Liver (tissue), 9 donors: ENCODE data around the gene MGA. TPM values are rescaled to one million over a fixed set of nuclear protein-coding genes. Genes with fewer than 3 reads are reported as not detected.

Source experiments
- DNase-seq: peaks from one replicate; pipeline ENCODE4 v3.0.0-alpha.2; 2017; ENCODE audit warnings: low spot score
- H3K27ac ChIP-seq, 2 donors: one replicate each; pipeline ENCODE4 v1.7.0; 2013; ENCODE audit warnings: inconsistent platforms in 2 of 2, low read length in 2 of 2, control low read depth in 1 of 2, low read depth in 1 of 2, mild to moderate bottlenecking in 1 of 2
- H3K27me3 ChIP-seq, 4 donors: one replicate each; pipeline versions ENCODE4 v1.6.1 to v1.7.0; 2013; ENCODE audit warnings: low read length in 3 of 4, inconsistent platforms in 1 of 4, mild to moderate bottlenecking in 1 of 4, moderate library complexity in 1 of 4; ENCODE audit not compliant: control insufficient read depth in 4 of 4, insufficient read depth in 4 of 4
- H3K36me3 ChIP-seq, 4 donors: one replicate each; pipeline versions ENCODE4 v1.6.1 to v1.7.0; 2013; ENCODE audit warnings: low read length in 3 of 4, mild to moderate bottlenecking in 3 of 4, low read depth in 1 of 4, moderate library complexity in 1 of 4; ENCODE audit not compliant: control insufficient read depth in 4 of 4, insufficient read depth in 3 of 4
- H3K4me1 ChIP-seq, 4 donors: one replicate each; pipeline versions ENCODE4 v1.6.1 to v1.7.0; 2013; ENCODE audit warnings: low read length in 3 of 4, mild to moderate bottlenecking in 3 of 4, moderate library complexity in 1 of 4; ENCODE audit not compliant: control insufficient read depth in 4 of 4, insufficient read depth in 4 of 4
- H3K4me3 ChIP-seq, 3 donors: one replicate each; pipeline versions ENCODE4 v1.6.1 to v1.7.0; 2013; ENCODE audit warnings: low read length in 3 of 3, control low read depth in 1 of 3, low read depth in 1 of 3, mild to moderate bottlenecking in 1 of 3
- H3K9ac ChIP-seq, 2 donors: one replicate each; pipeline ENCODE4 v1.7.0; 2013; ENCODE audit warnings: low read length in 2 of 2, mild to moderate bottlenecking in 2 of 2, moderate library complexity in 2 of 2, control low read depth in 1 of 2, low read depth in 1 of 2
- H3K9me3 ChIP-seq, 4 donors: one replicate each; pipeline versions ENCODE4 v1.6.1 to v1.7.0; 2013; ENCODE audit warnings: low read length in 3 of 4; ENCODE audit not compliant: control insufficient read depth in 4 of 4
- EGR1 ChIP-seq, 2 donors: IDR thresholded peaks; 2 replicates each; pipeline ENCODE4 v1.6.1; 2016 to 2018; ENCODE audit warnings: antibody characterized with exemption in 2 of 2, low read depth in 2 of 2
- FOXA1 ChIP-seq: IDR thresholded peaks from 2 replicates; pipeline ENCODE4 v1.6.1; 2016; ENCODE audit warnings: antibody characterized with exemption
- FOXA2 ChIP-seq: IDR thresholded peaks from 2 replicates; pipeline ENCODE4 v1.6.1; 2016; ENCODE audit warnings: antibody characterized with exemption
- GABPA ChIP-seq, 2 donors: IDR thresholded peaks in 1 of 2; conservative IDR thresholded peaks in 1 of 2; 2 replicates each; pipeline ENCODE4 v1.6.1; 2016; ENCODE audit warnings: antibody characterized with exemption in 2 of 2, mild to moderate bottlenecking in 1 of 2, moderate library complexity in 1 of 2
- HNF4A ChIP-seq, 2 donors: conservative IDR thresholded peaks; 2 replicates each; pipeline ENCODE4 v1.6.1; 2016; ENCODE audit warnings: antibody characterized with exemption in 2 of 2, mild to moderate bottlenecking in 2 of 2
- JUND ChIP-seq, 2 donors: IDR thresholded peaks; 2 replicates each; pipeline ENCODE4 v1.6.1; 2016; ENCODE audit warnings: antibody characterized with exemption in 2 of 2
- NR2F2 ChIP-seq: IDR thresholded peaks from 2 replicates; pipeline ENCODE4 v1.6.1; 2016; ENCODE audit warnings: antibody characterized with exemption
- RAD21 ChIP-seq, 2 donors: IDR thresholded peaks; 2 replicates each; pipeline ENCODE4 v1.6.1; 2016; ENCODE audit warnings: antibody characterized with exemption in 2 of 2, mild to moderate bottlenecking in 2 of 2
- RXRA ChIP-seq, 2 donors: IDR thresholded peaks; 2 replicates each; pipeline ENCODE4 v1.6.1; 2017 to 2018; ENCODE audit warnings: antibody characterized with exemption in 2 of 2, mild to moderate bottlenecking in 1 of 2
- SP1 ChIP-seq: IDR thresholded peaks from 2 replicates; pipeline ENCODE4 v1.6.1; 2018; ENCODE audit warnings: antibody characterized with exemption, mild to moderate bottlenecking
- YY1 ChIP-seq: IDR thresholded peaks from 2 replicates; pipeline ENCODE4 v1.6.1; 2016; ENCODE audit warnings: antibody characterized with exemption, mild to moderate bottlenecking
- WGBS: extraction: QIAGEN DNeasy Blood & Tissue Kit; methylation state at CpG from one replicate; pipeline ENCODE4 v1.1.7; 2013; 5-methylcytosine and 5-hydroxymethylcytosine counted together
- polyA plus RNA-seq, 2 donors: library from polyadenylated mRNA; stranded (reverse) in 1 of 2; unstranded in 1 of 2; fragments of 200-250 nt in 1 of 2; fragments of >200 nt in 1 of 2; fragmentation: Nextera tagmentation in 1 of 2; extraction: Ambion mirVana in 1 of 2; gene quantifications; one replicate each; pipeline versions ENCODE4 v1.2.1 to v1.2.3, GENCODE V29; 2013 to 2015
- total RNA-seq, 2 donors: library from RNA; depleted of rRNA; stranded (reverse); fragments of >200 nt; gene quantifications; one replicate each; pipeline ENCODE4 v1.2.3, GENCODE V29; 2014
- TF ChIP-seq, protein P1 (sequence below): IDR thresholded peaks from 2 replicates; pipeline ENCODE4 v1.6.1; 2016; ENCODE audit warnings: antibody characterized with exemption
- TF ChIP-seq, protein P2 (sequence below): IDR thresholded peaks from 2 replicates; pipeline ENCODE4 v1.6.1; 2016; ENCODE audit warnings: antibody characterized with exemption, mild to moderate bottlenecking
- TF ChIP-seq, protein P3 (sequence below): fragments of 150-350 bp; IDR thresholded peaks from 2 replicates; pipeline ENCODE4 v1.5.1; 2017; ENCODE audit warnings: improper control_type of control experiment, low read depth, low read length; ENCODE audit not compliant: missing input control
- TF ChIP-seq, protein P4 (sequence below): IDR thresholded peaks from 2 replicates; pipeline ENCODE4 v1.6.1; 2016; ENCODE audit warnings: antibody characterized with exemption
- TF ChIP-seq, protein P5 (sequence below): IDR thresholded peaks from 2 replicates; pipeline ENCODE4 v1.6.1; 2016; ENCODE audit warnings: antibody characterized with exemption
- donor health status: healthy.
- donor health status: healthy.
- donor health status: healthy.
- donor health status: healthy.
- donor health status: healthy.

MGA gene
- total and polyA plus RNA-seq, 4 donors, result 2.1 to 33.5 (median 13.2) TPM

DNA sequence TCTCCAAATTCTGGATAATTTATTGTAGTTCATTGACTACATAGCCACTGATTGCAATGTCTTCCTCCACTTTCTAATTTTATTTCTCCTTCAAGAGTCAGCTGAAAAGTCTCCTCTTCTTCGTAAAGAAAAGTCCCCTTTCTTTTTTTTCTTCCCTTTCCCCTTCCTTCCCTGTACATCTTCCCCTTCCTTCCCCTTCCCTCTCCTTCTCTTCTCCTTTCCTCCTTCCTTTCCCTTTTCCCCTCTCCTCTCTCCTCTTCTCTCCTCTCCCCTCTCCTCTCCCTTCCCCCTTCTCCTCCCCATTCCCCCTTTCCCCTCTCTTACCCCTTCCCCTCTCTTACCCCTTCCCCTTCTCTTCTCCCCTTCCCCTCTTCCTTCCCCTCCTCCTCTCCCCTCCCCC lies 8.8 kb upstream of the MGA start:
- H3K4me3 ChIP-seq, result no peak overlapping the region
- WGBS, result 96% methylated on average over 1 of the region's 1 CpG
- H3K4me1 ChIP-seq, result peaks cover 1 to 8% (median 5%) of the 10 kb centered on the region in 4 donors

DNA sequence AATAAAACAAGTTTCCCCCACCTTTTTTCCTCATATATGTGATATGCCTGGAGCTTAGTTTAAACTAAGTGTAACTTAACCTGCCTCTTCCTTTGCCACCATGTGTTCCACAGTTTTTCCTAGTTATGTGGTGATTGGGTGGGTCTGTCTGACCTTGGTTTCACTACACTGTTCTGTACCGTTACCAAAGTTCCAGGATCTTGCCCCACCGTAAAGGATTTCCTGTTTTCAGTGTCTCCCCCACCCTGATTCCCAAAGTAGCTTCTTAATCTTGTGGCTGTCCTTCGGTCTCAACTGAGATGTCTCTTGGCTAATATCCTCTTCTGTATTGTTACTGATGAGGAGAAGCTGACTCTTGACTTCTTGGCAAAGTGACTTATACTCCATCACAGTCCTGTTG lies 6.4 kb upstream of the MGA start:
- Histone ChIP-seq H3K9me3 (no peaks in the 10 kb centered on the region), H3K27ac (no peak overlapping the region), H3K27me3 (no peaks in the 10 kb centered on the region), H3K9ac (no peak overlapping the region), H3K4me3 (no peak overlapping the region), H3K4me1 (no peaks in the 10 kb centered on the region), H3K36me3 (no peaks in the 10 kb centered on the region)
- 77% methylated on average over 3 of the region's 3 CpGs for WGBS
- DNase-seq, result no peak
- TF ChIP-seq, protein P1, sequence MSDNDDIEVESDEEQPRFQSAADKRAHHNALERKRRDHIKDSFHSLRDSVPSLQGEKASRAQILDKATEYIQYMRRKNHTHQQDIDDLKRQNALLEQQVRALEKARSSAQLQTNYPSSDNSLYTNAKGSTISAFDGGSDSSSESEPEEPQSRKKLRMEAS, result no peak
- TF ChIP-seq SP1 (no peak), JUND (IDR thresholded peaks at IDR 0.05) (no peak), NR2F2 (no peak), FOXA1 (no peak), RXRA (IDR thresholded peaks at IDR 0.05) (no peak), YY1 (no peak), EGR1 (IDR thresholded peaks at IDR 0.05; ENCODE audit: low read depth in 2 of 2) (no peak)
- TF ChIP-seq, protein P2, sequence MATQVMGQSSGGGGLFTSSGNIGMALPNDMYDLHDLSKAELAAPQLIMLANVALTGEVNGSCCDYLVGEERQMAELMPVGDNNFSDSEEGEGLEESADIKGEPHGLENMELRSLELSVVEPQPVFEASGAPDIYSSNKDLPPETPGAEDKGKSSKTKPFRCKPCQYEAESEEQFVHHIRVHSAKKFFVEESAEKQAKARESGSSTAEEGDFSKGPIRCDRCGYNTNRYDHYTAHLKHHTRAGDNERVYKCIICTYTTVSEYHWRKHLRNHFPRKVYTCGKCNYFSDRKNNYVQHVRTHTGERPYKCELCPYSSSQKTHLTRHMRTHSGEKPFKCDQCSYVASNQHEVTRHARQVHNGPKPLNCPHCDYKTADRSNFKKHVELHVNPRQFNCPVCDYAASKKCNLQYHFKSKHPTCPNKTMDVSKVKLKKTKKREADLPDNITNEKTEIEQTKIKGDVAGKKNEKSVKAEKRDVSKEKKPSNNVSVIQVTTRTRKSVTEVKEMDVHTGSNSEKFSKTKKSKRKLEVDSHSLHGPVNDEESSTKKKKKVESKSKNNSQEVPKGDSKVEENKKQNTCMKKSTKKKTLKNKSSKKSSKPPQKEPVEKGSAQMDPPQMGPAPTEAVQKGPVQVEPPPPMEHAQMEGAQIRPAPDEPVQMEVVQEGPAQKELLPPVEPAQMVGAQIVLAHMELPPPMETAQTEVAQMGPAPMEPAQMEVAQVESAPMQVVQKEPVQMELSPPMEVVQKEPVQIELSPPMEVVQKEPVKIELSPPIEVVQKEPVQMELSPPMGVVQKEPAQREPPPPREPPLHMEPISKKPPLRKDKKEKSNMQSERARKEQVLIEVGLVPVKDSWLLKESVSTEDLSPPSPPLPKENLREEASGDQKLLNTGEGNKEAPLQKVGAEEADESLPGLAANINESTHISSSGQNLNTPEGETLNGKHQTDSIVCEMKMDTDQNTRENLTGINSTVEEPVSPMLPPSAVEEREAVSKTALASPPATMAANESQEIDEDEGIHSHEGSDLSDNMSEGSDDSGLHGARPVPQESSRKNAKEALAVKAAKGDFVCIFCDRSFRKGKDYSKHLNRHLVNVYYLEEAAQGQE, result no peak

More for the DNA sequence above, 8.8 kb upstream of the MGA start:
- H3K27ac ChIP-seq, result no peak overlapping the region
- no peak for DNase-seq
- H3K9me3 ChIP-seq, result no peaks in the 10 kb centered on the region
- no peaks in the 10 kb centered on the region for H3K36me3 ChIP-seq
- H3K27me3 ChIP-seq, result no peaks in the 10 kb centered on the region
- no peak for TF ChIP-seq FOXA2
- TF ChIP-seq NR2F2, result no peak
- no peak for TF ChIP-seq JUND (IDR thresholded peaks at IDR 0.05)
- no peak for TF ChIP-seq GABPA (IDR thresholded peaks at IDR 0.05 in 1 of 2, conservative IDR thresholded peaks at IDR 0.05 in 1 of 2)
- no peak for TF ChIP-seq HNF4A (conservative IDR thresholded peaks at IDR 0.05)
- TF ChIP-seq EGR1 (IDR thresholded peaks at IDR 0.05; ENCODE audit: low read depth in 2 of 2), result no peak
- no peak for TF ChIP-seq RAD21 (IDR thresholded peaks at IDR 0.05)
- TF ChIP-seq, protein P3, sequence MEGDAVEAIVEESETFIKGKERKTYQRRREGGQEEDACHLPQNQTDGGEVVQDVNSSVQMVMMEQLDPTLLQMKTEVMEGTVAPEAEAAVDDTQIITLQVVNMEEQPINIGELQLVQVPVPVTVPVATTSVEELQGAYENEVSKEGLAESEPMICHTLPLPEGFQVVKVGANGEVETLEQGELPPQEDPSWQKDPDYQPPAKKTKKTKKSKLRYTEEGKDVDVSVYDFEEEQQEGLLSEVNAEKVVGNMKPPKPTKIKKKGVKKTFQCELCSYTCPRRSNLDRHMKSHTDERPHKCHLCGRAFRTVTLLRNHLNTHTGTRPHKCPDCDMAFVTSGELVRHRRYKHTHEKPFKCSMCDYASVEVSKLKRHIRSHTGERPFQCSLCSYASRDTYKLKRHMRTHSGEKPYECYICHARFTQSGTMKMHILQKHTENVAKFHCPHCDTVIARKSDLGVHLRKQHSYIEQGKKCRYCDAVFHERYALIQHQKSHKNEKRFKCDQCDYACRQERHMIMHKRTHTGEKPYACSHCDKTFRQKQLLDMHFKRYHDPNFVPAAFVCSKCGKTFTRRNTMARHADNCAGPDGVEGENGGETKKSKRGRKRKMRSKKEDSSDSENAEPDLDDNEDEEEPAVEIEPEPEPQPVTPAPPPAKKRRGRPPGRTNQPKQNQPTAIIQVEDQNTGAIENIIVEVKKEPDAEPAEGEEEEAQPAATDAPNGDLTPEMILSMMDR, result no peak
- TF ChIP-seq, protein P4, sequence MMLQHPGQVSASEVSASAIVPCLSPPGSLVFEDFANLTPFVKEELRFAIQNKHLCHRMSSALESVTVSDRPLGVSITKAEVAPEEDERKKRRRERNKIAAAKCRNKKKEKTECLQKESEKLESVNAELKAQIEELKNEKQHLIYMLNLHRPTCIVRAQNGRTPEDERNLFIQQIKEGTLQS, result no peak
- TF ChIP-seq, protein P5, sequence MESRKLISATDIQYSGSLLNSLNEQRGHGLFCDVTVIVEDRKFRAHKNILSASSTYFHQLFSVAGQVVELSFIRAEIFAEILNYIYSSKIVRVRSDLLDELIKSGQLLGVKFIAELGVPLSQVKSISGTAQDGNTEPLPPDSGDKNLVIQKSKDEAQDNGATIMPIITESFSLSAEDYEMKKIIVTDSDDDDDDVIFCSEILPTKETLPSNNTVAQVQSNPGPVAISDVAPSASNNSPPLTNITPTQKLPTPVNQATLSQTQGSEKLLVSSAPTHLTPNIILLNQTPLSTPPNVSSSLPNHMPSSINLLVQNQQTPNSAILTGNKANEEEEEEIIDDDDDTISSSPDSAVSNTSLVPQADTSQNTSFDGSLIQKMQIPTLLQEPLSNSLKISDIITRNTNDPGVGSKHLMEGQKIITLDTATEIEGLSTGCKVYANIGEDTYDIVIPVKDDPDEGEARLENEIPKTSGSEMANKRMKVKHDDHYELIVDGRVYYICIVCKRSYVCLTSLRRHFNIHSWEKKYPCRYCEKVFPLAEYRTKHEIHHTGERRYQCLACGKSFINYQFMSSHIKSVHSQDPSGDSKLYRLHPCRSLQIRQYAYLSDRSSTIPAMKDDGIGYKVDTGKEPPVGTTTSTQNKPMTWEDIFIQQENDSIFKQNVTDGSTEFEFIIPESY, result no peak
- TF ChIP-seq, protein P1, result no peak
- H3K9ac ChIP-seq, result no peak overlapping the region
